Tongue (tissue), 2 donors: ENCODE measurements around the gene SSC5D. TPM values are rescaled to one million over a fixed set of nuclear protein-coding genes. Genes with fewer than 3 reads are reported as not detected.

Experiments used
- DNase-seq: peaks from one replicate; pipeline ENCODE4 v3.0.0-alpha.2; 2015
- total RNA-seq: library from RNA; depleted of rRNA; stranded (reverse); fragments of >200 nt; gene quantifications from one replicate; pipeline ENCODE4 v1.2.3, GENCODE V29; 2014

The SSC5D gene
- total RNA-seq, 1 donor from 2014 or later: 29.2 TPM

GRCh38 chr19:55536951-55537740 is 48.9 kb downstream of the SSC5D start, which contains the start of gene SBK2:
SBK2 (minus strand) TSS chr19:55537133; CDS start chr19:55536294, 839 bp downstream.
- DNase-seq: peak; percentile 63

- DNase-seq: peak; percentile 87
These were observed 49.5 kb downstream of the SSC5D start for GRCh38 chr19:55537741-55538111.

GRCh38 chr19:55538132-55538531 is 49.9 kb downstream of the SSC5D start:
- DNase-seq: no peak

- DNase-seq: no peak
These were observed 51.1 kb downstream of the SSC5D start for GRCh38 chr19:55539090-55539984.

GRCh38 chr19:55540619-55541018 is 52.4 kb downstream of the SSC5D start:
- DNase-seq: peak; percentile 81

GRCh38 chr19:55541091-55541490 is 52.9 kb downstream of the SSC5D start:
- DNase-seq: no peak

GRCh38 chr19:55542292-55542855 is 54.1 kb downstream of the SSC5D start:
- no peak for DNase-seq

- no peak for DNase-seq
These were observed 55.3 kb downstream of the SSC5D start for GRCh38 chr19:55543567-55543966.

- DNase-seq: no peak
These were observed 55.8 kb downstream of the SSC5D start for GRCh38 chr19:55544014-55544413.

GRCh38 chr19:55544776-55545439 is 56.7 kb downstream of the SSC5D start:
- DNase-seq: no peak

GRCh38 chr19:55545443-55545842 is 57.2 kb downstream of the SSC5D start, which contains the start of gene SBK3:
SBK3 (minus strand) TSS chr19:55545543; CDS start chr19:55545543, 0 bp downstream.
- DNase-seq: no peak

GRCh38 chr19:55546011-55546410 is 57.8 kb downstream of the SSC5D start:
- no peak for DNase-seq

GRCh38 chr19:55546822-55547614 is 58.8 kb downstream of the SSC5D start:
- peak; percentile 40 for DNase-seq

- peak; percentile 63 for DNase-seq
These were observed 61.5 kb downstream of the SSC5D start for GRCh38 chr19:55549500-55550320.

GRCh38 chr19:55550321-55550650 is 62.0 kb downstream of the SSC5D start:
- DNase-seq: no peak

- no peak for DNase-seq
These were observed 64.0 kb downstream of the SSC5D start for GRCh38 chr19:55552206-55552605.

GRCh38 chr19:55552620-55553019 is 64.4 kb downstream of the SSC5D start:
- DNase-seq: no peak

GRCh38 chr19:55553217-55554182 is 65.3 kb downstream of the SSC5D start:
- DNase-seq: no peak

- DNase-seq: peak; percentile 31
These were observed 66.1 kb downstream of the SSC5D start for GRCh38 chr19:55554302-55554701.
